ENCODE results near the gene TFDP1. TPM values are rescaled to one million over a fixed set of nuclear protein-coding genes. Genes with fewer than 3 reads are reported as not detected.

Gene TFDP1
- polyA plus RNA-seq, 3 donors, result 30.3 to 54.0 (median 37.6) TPM

DNA sequence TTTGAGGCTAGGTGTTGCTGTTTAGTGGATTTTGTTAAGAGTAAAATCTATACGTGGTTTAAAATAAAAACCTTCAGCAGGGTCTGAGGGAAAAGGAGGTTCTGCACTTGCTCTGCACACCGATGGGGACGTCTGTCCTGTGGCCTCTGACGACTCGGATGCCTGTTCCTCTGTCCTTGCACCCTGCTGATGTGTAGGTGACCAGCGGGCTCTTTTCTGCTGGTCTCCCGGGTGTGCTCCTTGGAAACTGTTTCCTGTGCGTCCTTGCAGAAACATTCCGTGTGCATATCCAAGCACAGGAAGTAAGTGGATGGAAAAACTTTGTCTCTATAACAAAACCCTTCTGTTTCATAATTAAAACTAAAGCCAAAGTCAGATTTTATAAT lies 69.6 kb downstream of the TFDP1 start:
- no peaks in the 10 kb centered on the region for H3K27me3 ChIP-seq (ENCODE audit: control insufficient read depth in 2 of 2, insufficient read depth in 2 of 2, low read length in 2 of 2)
- H3K9me3 ChIP-seq (replicated peaks in 1 of 2; ENCODE audit: control insufficient read depth in 1 of 2, insufficient read depth in 1 of 2, low read length in 2 of 2), result no peaks in the 10 kb centered on the region
- no peaks in the 10 kb centered on the region for H3K4me1 ChIP-seq (ENCODE audit: control insufficient read depth in 1 of 2, insufficient read depth in 2 of 2, low read length in 2 of 2)
- H3K9ac ChIP-seq (ENCODE audit: insufficient read depth, low read length, poor library complexity, severe bottlenecking), result no peak overlapping the region
- H3K36me3 ChIP-seq (replicated peaks in 1 of 2; ENCODE audit: control insufficient read depth in 1 of 2, insufficient read depth in 2 of 2, low read length in 2 of 2), result no peaks in the 10 kb centered on the region
- intact Hi-C loops (cut with micrococcal nuclease), result no loop called here
- Mint-ChIP-seq H3K36me3 (no peaks in the 10 kb centered on the region), H3K4me3 (no peak overlapping the region), H3K4me1 (no peaks in the 10 kb centered on the region), H3K27ac (no peak overlapping the region), H3K27me3 (ENCODE audit: low read depth in 3 of 3) (peaks cover 4 to 7% (median 7%) of the 10 kb centered on the region in 3 donors), H3K9me3 (peaks cover 0 to 3% (median 0%) of the 10 kb centered on the region in 7 donors)
- no peak for DNase-seq
- 80% methylated on average over 5 of the region's 9 CpGs for WGBS (ENCODE audit: insufficient coverage)
- no peak overlapping the region for H3K4me2 ChIP-seq (replicated peaks; ENCODE audit: extremely low read depth, low read length, poor library complexity, severe bottlenecking)
- no peaks in the 10 kb centered on the region for H4K20me1 ChIP-seq (ENCODE audit: insufficient read depth, low read length)
- TF ChIP-seq, protein P1, sequence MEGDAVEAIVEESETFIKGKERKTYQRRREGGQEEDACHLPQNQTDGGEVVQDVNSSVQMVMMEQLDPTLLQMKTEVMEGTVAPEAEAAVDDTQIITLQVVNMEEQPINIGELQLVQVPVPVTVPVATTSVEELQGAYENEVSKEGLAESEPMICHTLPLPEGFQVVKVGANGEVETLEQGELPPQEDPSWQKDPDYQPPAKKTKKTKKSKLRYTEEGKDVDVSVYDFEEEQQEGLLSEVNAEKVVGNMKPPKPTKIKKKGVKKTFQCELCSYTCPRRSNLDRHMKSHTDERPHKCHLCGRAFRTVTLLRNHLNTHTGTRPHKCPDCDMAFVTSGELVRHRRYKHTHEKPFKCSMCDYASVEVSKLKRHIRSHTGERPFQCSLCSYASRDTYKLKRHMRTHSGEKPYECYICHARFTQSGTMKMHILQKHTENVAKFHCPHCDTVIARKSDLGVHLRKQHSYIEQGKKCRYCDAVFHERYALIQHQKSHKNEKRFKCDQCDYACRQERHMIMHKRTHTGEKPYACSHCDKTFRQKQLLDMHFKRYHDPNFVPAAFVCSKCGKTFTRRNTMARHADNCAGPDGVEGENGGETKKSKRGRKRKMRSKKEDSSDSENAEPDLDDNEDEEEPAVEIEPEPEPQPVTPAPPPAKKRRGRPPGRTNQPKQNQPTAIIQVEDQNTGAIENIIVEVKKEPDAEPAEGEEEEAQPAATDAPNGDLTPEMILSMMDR (IDR thresholded peaks at IDR 0.05), result no peak
- no peak overlapping the region for H2AFZ ChIP-seq (ENCODE audit: insufficient read depth, low read depth, low read length, poor library complexity, severe bottlenecking)
- no peaks in the 10 kb centered on the region for H3K79me2 ChIP-seq (ENCODE audit: insufficient read depth, low read length)
- H3K4me3 ChIP-seq (replicated peaks in 1 of 3; ENCODE audit: low read depth in 2 of 3, low read length in 3 of 3), result no peak overlapping the region
- no peak overlapping the region for H3K27ac ChIP-seq (ENCODE audit: low read depth in 1 of 2, low read length in 2 of 2)

DNA sequence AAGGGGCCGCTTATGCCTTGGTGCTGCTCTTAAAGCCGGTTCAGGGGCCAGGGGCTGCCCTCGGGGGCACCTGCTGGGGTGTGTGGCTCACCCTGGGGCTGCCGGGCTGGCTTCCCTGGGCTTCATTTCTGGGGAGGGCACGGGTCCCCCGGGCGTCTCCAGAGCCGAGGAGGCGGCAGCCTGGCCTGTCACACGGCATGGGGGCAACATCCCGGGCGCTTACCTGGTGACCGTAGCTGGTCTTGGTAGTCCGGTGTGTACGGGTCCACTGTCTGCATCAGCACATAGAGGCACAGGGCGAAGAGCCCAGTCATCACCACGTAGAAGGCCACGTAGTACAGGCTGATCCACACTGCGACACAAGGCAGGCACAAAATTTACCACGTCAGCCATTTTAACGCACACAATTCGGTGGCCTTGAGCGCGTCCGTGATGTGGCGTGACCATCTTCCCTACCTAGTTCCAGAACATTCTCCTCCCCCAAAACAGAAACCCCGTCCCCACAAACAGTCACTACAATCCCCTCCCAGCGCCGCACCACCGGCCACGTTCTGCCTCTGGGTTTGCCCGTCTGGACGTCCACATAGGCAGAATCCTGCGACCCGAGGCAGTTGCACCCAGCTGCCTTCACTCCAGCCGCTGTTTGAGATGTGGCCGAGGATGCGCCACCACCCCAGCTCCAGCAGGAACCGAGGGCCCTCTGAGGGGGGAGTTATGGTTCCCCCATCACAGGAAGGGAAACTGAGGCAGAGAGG lies 70.2 kb downstream of the TFDP1 start:
- no peak for DNase-seq
- Histone ChIP-seq H3K79me2 (ENCODE audit: insufficient read depth, low read length) (no peaks in the 10 kb centered on the region), H3K27ac (ENCODE audit: low read depth in 1 of 2, low read length in 2 of 2) (no peak overlapping the region), H3K9me3 (replicated peaks in 1 of 2; ENCODE audit: control insufficient read depth in 1 of 2, insufficient read depth in 1 of 2, low read length in 2 of 2) (no peaks in the 10 kb centered on the region), H3K4me3 (replicated peaks in 1 of 3; ENCODE audit: low read depth in 2 of 3, low read length in 3 of 3) (no peak overlapping the region), H4K20me1 (ENCODE audit: insufficient read depth, low read length) (no peaks in the 10 kb centered on the region), H3K27me3 (ENCODE audit: control insufficient read depth in 2 of 2, insufficient read depth in 2 of 2, low read length in 2 of 2) (no peaks in the 10 kb centered on the region), H3K36me3 (replicated peaks in 1 of 2; ENCODE audit: control insufficient read depth in 1 of 2, insufficient read depth in 2 of 2, low read length in 2 of 2) (no peaks in the 10 kb centered on the region), H3K9ac (ENCODE audit: insufficient read depth, low read length, poor library complexity, severe bottlenecking) (no peak overlapping the region), H3K4me1 (ENCODE audit: control insufficient read depth in 1 of 2, insufficient read depth in 2 of 2, low read length in 2 of 2) (no peaks in the 10 kb centered on the region), H3K4me2 (replicated peaks; ENCODE audit: extremely low read depth, low read length, poor library complexity, severe bottlenecking) (no peak overlapping the region), H2AFZ (ENCODE audit: insufficient read depth, low read depth, low read length, poor library complexity, severe bottlenecking) (no peak overlapping the region)
- no peaks in the 10 kb centered on the region for H3K4me1 Mint-ChIP-seq
- intact Hi-C loops (cut with micrococcal nuclease), result no loop called here
- peak overlapping the region in 1 of 7 donors; percentile 68 for H3K27ac Mint-ChIP-seq
- H3K27me3 Mint-ChIP-seq (ENCODE audit: low read depth in 3 of 3), result peaks cover 4 to 7% (median 7%) of the 10 kb centered on the region in 3 donors
- H3K36me3 Mint-ChIP-seq, result no peaks in the 10 kb centered on the region
- TF ChIP-seq, protein P1 (IDR thresholded peaks at IDR 0.05), result no peak
- H3K4me3 Mint-ChIP-seq, result no peak overlapping the region
- WGBS (ENCODE audit: insufficient coverage), result 91% methylated on average over 39 of the region's 39 CpGs
- peaks cover 0 to 3% (median 0%) of the 10 kb centered on the region in 7 donors for H3K9me3 Mint-ChIP-seq

Data from CD14-positive monocyte (primary cell).